ENCODE data around the gene HACD1. TPM values are rescaled to one million over a fixed set of nuclear protein-coding genes. Genes with fewer than 3 reads are reported as not detected.

Gene HACD1
- total and polyA plus RNA-seq, 10 of the 15 experiments (the other 5 are each of a cell fraction or from before 2014, with no cell fraction given), result 0.22 to 1.5 (median 0.78) TPM; not detected in 1

DNA sequence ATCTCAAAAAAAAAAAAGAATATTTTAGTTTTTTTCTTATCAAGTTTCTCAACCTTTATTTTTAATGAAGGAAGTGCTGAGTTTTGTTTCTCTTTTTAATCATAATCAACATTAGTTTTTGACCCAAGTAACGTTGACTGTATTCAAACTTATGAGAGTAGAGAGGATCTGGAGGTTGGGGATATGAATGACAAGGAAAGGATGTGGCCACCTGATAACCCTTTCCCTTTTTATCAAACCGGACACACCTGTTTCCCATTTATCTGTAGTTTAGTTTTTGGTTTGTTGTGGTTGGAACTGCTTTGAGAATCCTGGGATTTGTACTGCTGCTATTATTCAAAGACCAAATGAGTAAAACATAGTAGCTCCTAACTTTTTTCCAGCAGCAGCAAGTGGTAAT lies 38.6 kb downstream of the HACD1 start:
- DNase-seq (ENCODE audit: low read depth, low spot score) (no peak), FAIRE-seq (no peak), ATAC-seq (no peak)
- H3K27me3 ChIP-seq (replicated peaks in 1 of 2; ENCODE audit: control insufficient read depth in 2 of 2, insufficient read depth in 2 of 2, low read length in 1 of 2), result no peaks in the 10 kb centered on the region
- H3K4me1 ChIP-seq (ENCODE audit: control insufficient read depth, insufficient read depth, low read length), result no peaks in the 10 kb centered on the region
- intact Hi-C loops (cut with micrococcal nuclease; ENCODE audit: unreplicated experiment), result no loop called here
- 47% methylated on average over 2 of the region's 2 CpGs for WGBS (ENCODE audit: insufficient coverage, insufficient replicate concordance, low lambda C conversion rate, missing lambda C conversion rate)
- SMC1A ChIA-PET (ENCODE audit: uncharacterized antibody, unreplicated experiment), result no interaction called here
- H3K9ac ChIP-seq (ENCODE audit: control insufficient read depth, insufficient read depth, low read length), result no peak overlapping the region
- H3K4me3 ChIP-seq, result no peak overlapping the region
- BruUV-seq (replicated peaks), result no TSS peak
- H2AFZ ChIP-seq (ENCODE audit: control insufficient read depth, low read depth, low read length), result no peak overlapping the region
- CTCF ChIA-PET, result no interaction called here
- no peaks in the 10 kb centered on the region for H4K20me1 ChIP-seq (ENCODE audit: control insufficient read depth, insufficient read depth)
- in situ Hi-C loops (cut with MboI), result no loop called here
- TF ChIP-seq RUNX3 (IDR thresholded peaks at IDR 0.05; ENCODE audit: low read length) (no peak), HCFC1 (IDR thresholded peaks at IDR 0.05; ENCODE audit: low read length) (no peak)
- no peaks in the 10 kb centered on the region for H3K36me3 ChIP-seq (ENCODE audit: control insufficient read depth in 2 of 2, insufficient read depth in 2 of 2, low read length in 1 of 2)
- H3K27ac ChIP-seq (ENCODE audit: control insufficient read depth, insufficient read depth), result no peak overlapping the region
- H3K9me3 ChIP-seq (replicated peaks; ENCODE audit: control insufficient read depth, insufficient read depth, low read length), result no peaks in the 10 kb centered on the region
- POLR2A ChIA-PET, result no interaction called here
- no peak overlapping the region for H3K4me2 ChIP-seq (ENCODE audit: control insufficient read depth, insufficient read depth)
- RAD21 ChIA-PET (ENCODE audit: unreplicated experiment), result no interaction called here
- no peaks in the 10 kb centered on the region for H3K79me2 ChIP-seq (ENCODE audit: control insufficient read depth, insufficient read depth, low read length)

DNA sequence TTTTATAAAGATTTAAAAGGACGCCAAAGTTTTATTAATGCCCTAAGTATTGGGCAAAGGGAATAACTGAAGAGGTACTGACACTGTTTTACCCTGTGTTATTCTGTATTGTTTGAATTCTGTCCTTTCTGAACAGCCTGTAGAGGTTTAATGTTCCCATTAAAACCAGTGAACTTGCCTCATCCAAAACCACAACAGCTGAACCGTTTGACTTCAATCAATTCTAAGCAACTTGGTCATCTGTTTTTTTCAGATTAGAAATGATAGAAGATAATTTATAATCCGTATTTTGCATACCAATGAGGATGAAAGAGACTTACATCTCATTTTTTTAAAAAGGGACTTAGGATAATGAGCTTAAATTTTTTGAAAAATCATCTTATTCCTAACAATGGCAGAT lies 40.4 kb downstream of the HACD1 start:
- no peak for DNase-seq (ENCODE audit: low read depth, low spot score)
- no TSS peak for BruUV-seq (replicated peaks)
- ChIA-PET CTCF (no interaction called here), POLR2A (no interaction called here), SMC1A (ENCODE audit: uncharacterized antibody, unreplicated experiment) (interaction anchor here (0.7 to 1.5 kb wide), 3 partner anchors 13 to 168 kb away, joined by 3 read pairs; no protein-coding TSS in a partner anchor), RAD21 (ENCODE audit: unreplicated experiment) (no interaction called here)
- intact Hi-C loops (cut with micrococcal nuclease; ENCODE audit: unreplicated experiment) (no loop called here), in situ Hi-C loops (cut with MboI) (no loop called here)
- Histone ChIP-seq H4K20me1 (ENCODE audit: control insufficient read depth, insufficient read depth) (no peaks in the 10 kb centered on the region), H3K4me1 (ENCODE audit: control insufficient read depth, insufficient read depth, low read length) (no peaks in the 10 kb centered on the region), H3K36me3 (ENCODE audit: control insufficient read depth in 2 of 2, insufficient read depth in 2 of 2, low read length in 1 of 2) (no peaks in the 10 kb centered on the region), H3K9ac (ENCODE audit: control insufficient read depth, insufficient read depth, low read length) (no peak overlapping the region), H3K79me2 (ENCODE audit: control insufficient read depth, insufficient read depth, low read length) (no peaks in the 10 kb centered on the region), H3K4me3 (no peak overlapping the region), H3K4me2 (ENCODE audit: control insufficient read depth, insufficient read depth) (no peak overlapping the region), H2AFZ (ENCODE audit: control insufficient read depth, low read depth, low read length) (no peak overlapping the region), H3K9me3 (replicated peaks; ENCODE audit: control insufficient read depth, insufficient read depth, low read length) (no peaks in the 10 kb centered on the region), H3K27me3 (replicated peaks in 1 of 2; ENCODE audit: control insufficient read depth in 2 of 2, insufficient read depth in 2 of 2, low read length in 1 of 2) (no peaks in the 10 kb centered on the region), H3K27ac (ENCODE audit: control insufficient read depth, insufficient read depth) (no peak overlapping the region)
- no peak for FAIRE-seq
- 15% methylated on average over 3 of the region's 3 CpGs for whole genome bisulfite sequencing (ENCODE audit: insufficient coverage, insufficient replicate concordance, low lambda C conversion rate, missing lambda C conversion rate)
- no peak for ATAC-seq
- TF ChIP-seq NR2C1 (IDR thresholded peaks at IDR 0.05) (no peak), NFYB (IDR thresholded peaks at IDR 0.05; ENCODE audit: insufficient read depth, low read depth, low read length) (no peak), RB1 (IDR thresholded peaks at IDR 0.05; ENCODE audit: borderline replicate concordance) (no peak), ZZZ3 (IDR thresholded peaks at IDR 0.05; ENCODE audit: control insufficient read depth, insufficient read length, low read depth) (no peak), WRNIP1 (IDR thresholded peaks at IDR 0.05; ENCODE audit: borderline replicate concordance, low read depth, low read length) (no peak), EP300 (IDR thresholded peaks at IDR 0.05; ENCODE audit: borderline replicate concordance in 1 of 2, control insufficient read depth in 1 of 2, low read depth in 2 of 2, low read length in 2 of 2) (no peak), NFXL1 (IDR thresholded peaks at IDR 0.05; ENCODE audit: borderline replicate concordance) (no peak), NFYA (IDR thresholded peaks at IDR 0.05; ENCODE audit: borderline replicate concordance, low read depth, low read length) (no peak), KLF5 (IDR thresholded peaks at IDR 0.05; ENCODE audit: partially characterized antibody) (no peak), TCF3 (IDR thresholded peaks at IDR 0.05; ENCODE audit: borderline replicate concordance, insufficient read depth, low read depth, low read length) (no peak), BCL11A (IDR thresholded peaks at IDR 0.05; ENCODE audit: low read depth, low read length) (no peak), YY1 (IDR thresholded peaks at IDR 0.05; ENCODE audit: low read depth, low read length) (no peak), MTA2 (IDR thresholded peaks at IDR 0.05; ENCODE audit: low read depth) (no peak), GABPA (IDR thresholded peaks at IDR 0.05; ENCODE audit: low read depth) (no peak)
- TF ChIP-seq, protein P1, sequence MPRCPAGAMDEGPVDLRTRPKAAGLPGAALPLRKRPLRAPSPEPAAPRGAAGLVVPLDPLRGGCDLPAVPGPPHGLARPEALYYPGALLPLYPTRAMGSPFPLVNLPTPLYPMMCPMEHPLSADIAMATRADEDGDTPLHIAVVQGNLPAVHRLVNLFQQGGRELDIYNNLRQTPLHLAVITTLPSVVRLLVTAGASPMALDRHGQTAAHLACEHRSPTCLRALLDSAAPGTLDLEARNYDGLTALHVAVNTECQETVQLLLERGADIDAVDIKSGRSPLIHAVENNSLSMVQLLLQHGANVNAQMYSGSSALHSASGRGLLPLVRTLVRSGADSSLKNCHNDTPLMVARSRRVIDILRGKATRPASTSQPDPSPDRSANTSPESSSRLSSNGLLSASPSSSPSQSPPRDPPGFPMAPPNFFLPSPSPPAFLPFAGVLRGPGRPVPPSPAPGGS (IDR thresholded peaks at IDR 0.05; ENCODE audit: borderline replicate concordance, insufficient read depth, low read depth, low read length, poor library complexity, severe bottlenecking), result no peak
- TF ChIP-seq, protein P2, sequence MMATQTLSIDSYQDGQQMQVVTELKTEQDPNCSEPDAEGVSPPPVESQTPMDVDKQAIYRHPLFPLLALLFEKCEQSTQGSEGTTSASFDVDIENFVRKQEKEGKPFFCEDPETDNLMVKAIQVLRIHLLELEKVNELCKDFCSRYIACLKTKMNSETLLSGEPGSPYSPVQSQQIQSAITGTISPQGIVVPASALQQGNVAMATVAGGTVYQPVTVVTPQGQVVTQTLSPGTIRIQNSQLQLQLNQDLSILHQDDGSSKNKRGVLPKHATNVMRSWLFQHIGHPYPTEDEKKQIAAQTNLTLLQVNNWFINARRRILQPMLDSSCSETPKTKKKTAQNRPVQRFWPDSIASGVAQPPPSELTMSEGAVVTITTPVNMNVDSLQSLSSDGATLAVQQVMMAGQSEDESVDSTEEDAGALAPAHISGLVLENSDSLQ (IDR thresholded peaks at IDR 0.05), result no peak

Measured in GM12878 (cell line).